ENCODE data around the gene SMIM10L2A. TPM values are rescaled to one million over a fixed set of nuclear protein-coding genes. Genes with fewer than 3 reads are reported as not detected.

The SMIM10L2A gene
- total RNA-seq, 1 experiment from 2014 or later, result 18.3 TPM

DNA sequence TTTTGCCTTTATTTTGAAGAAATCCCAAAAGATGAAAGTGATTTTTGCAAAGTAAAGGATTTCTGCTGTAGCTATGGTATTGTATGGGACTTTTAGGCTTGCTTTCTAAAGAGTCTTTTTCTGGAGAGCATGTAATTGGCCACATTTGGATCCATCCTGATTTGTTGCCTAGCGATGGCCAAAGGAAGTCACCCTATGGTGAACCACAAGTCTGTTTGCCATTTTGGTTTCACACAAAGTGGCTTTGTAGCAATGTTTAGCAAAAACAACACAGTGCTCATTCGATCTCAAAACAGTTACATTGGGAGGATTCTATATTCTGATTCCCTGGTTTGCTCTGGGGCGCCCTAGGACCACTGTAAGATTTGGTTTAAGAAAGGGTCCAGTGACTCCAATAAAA is 54.6 kb downstream of the SMIM10L2A start:
- TF ChIP-seq, protein P1, sequence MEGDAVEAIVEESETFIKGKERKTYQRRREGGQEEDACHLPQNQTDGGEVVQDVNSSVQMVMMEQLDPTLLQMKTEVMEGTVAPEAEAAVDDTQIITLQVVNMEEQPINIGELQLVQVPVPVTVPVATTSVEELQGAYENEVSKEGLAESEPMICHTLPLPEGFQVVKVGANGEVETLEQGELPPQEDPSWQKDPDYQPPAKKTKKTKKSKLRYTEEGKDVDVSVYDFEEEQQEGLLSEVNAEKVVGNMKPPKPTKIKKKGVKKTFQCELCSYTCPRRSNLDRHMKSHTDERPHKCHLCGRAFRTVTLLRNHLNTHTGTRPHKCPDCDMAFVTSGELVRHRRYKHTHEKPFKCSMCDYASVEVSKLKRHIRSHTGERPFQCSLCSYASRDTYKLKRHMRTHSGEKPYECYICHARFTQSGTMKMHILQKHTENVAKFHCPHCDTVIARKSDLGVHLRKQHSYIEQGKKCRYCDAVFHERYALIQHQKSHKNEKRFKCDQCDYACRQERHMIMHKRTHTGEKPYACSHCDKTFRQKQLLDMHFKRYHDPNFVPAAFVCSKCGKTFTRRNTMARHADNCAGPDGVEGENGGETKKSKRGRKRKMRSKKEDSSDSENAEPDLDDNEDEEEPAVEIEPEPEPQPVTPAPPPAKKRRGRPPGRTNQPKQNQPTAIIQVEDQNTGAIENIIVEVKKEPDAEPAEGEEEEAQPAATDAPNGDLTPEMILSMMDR (conservative IDR thresholded peaks at IDR 0.05), result no peak
- H2BK5ac ChIP-seq (ENCODE audit: insufficient read length, low read length), result no peak overlapping the region
- no peak overlapping the region for H3K27ac ChIP-seq (ENCODE audit: insufficient read length, low read depth, low read length)
- no peak overlapping the region for H3K4me2 ChIP-seq (ENCODE audit: insufficient read depth, insufficient read length, low read length)
- no peak overlapping the region for H3K56ac ChIP-seq (ENCODE audit: insufficient read length, low read depth, low read length)
- no CpG with 5 or more reads among the region's 3 CpGs for WGBS (ENCODE audit: extremely low coverage, insufficient read length, low lambda C conversion rate)
- H3K23ac ChIP-seq (ENCODE audit: insufficient read length, low read depth, low read length), result no peak overlapping the region
- no peak overlapping the region for H2BK15ac ChIP-seq (ENCODE audit: low read depth, low read length)
- no peak overlapping the region for H2BK20ac ChIP-seq (ENCODE audit: low read depth, low read length, poor library complexity, severe bottlenecking)
- H2BK120ac ChIP-seq (ENCODE audit: low read depth, low read length, poor library complexity, severe bottlenecking), result no peak overlapping the region
- peaks cover 36% of the 10 kb centered on the region for H3K9me3 ChIP-seq (ENCODE audit: control insufficient read depth, low read depth, low read length)
- H3K23me2 ChIP-seq (ENCODE audit: insufficient read length, low read depth, low read length, poor library complexity, severe bottlenecking), result no peaks in the 10 kb centered on the region
- H3K79me2 ChIP-seq (ENCODE audit: insufficient read depth, low read length), result no peaks in the 10 kb centered on the region
- H4K91ac ChIP-seq (ENCODE audit: insufficient read length, low read depth, low read length), result no peak overlapping the region
- no peak overlapping the region for H3K4ac ChIP-seq (ENCODE audit: low read depth, low read length)
- Mint-ChIP-seq H3K36me3 (ENCODE audit: insufficient read depth in 1 of 3, low read depth in 3 of 3) (peaks cover 0 to 2% (median 0%) of the 10 kb centered on the region in 3 experiments; a peak in 1 of 7 replicates), H3K9me3 (peaks cover 46 to 54% of the 10 kb centered on the region in 2 experiments), H3K27me3 (ENCODE audit: low read depth) (no peaks in the 10 kb centered on the region; the same call in 1 of the 2 replicates), H3K4me3 (no peak overlapping the region), H3K4me1 (no peaks in the 10 kb centered on the region; a peak in 1 of 4 replicates), H3K27ac (no peak overlapping the region)
- H3K79me1 ChIP-seq (ENCODE audit: insufficient read depth, low read depth, low read length, poor library complexity, severe bottlenecking), result no peaks in the 10 kb centered on the region
- H3K9ac ChIP-seq (ENCODE audit: extremely low read depth, insufficient read length, low read length), result no peak overlapping the region
- no peak overlapping the region for H3T11ph ChIP-seq (ENCODE audit: low read length)
- no peaks in the 10 kb centered on the region for H3K4me1 ChIP-seq (ENCODE audit: insufficient read depth, low read length)
- H3K27me3 ChIP-seq (ENCODE audit: insufficient read depth, low read length), result no peaks in the 10 kb centered on the region
- no peak overlapping the region for H3K18ac ChIP-seq (ENCODE audit: insufficient read length, low read depth, low read length)
- H2AK5ac ChIP-seq (ENCODE audit: insufficient read length, low read length), result no peak overlapping the region
- H3K14ac ChIP-seq (ENCODE audit: insufficient read depth, low read length), result no peak overlapping the region
- no peak for DNase-seq
- H2BK12ac ChIP-seq (ENCODE audit: insufficient read length, low read depth, low read length), result no peak overlapping the region
- no peak overlapping the region for H2AFZ ChIP-seq (ENCODE audit: low read length)
- H4K20me1 ChIP-seq (ENCODE audit: control insufficient read depth, insufficient read depth, insufficient read length), result no peaks in the 10 kb centered on the region
- no peak overlapping the region for H4K8ac ChIP-seq (replicated peaks; ENCODE audit: insufficient read length, low read depth, low read length)
- no peak overlapping the region for H4K5ac ChIP-seq (ENCODE audit: insufficient read length, low read depth, low read length)
